Activated CD4-positive, alpha-beta T cell treated with anti-CD3 and anti-CD28 coated beads, Interleukin-2, amount 50 U/mL, for 1 hour (primary cell): ENCODE data around the gene ZC3H12C.

Experiments
- DNase-seq: peaks from one replicate; pipeline ENCODE4 v3.0.0-alpha.2; 2020

Gene ZC3H12C

GRCh38 chr11:110100476-110101240 is 7.5 kb downstream of the ZC3H12C start:
- no peak for DNase-seq

GRCh38 chr11:110106713-110107274 is 13.6 kb downstream of the ZC3H12C start:
- no peak for DNase-seq

GRCh38 chr11:110110854-110111253 is 17.7 kb downstream of the ZC3H12C start:
- DNase-seq, result no peak

- no peak for DNase-seq
Measured at GRCh38 chr11:110112457-110112856, 19.3 kb downstream of the ZC3H12C start.

GRCh38 chr11:110113505-110113904 is 20.3 kb downstream of the ZC3H12C start:
- no peak for DNase-seq

- DNase-seq, result no peak
Measured at GRCh38 chr11:110113973-110114372, 20.8 kb downstream of the ZC3H12C start.

- no peak for DNase-seq
Measured at GRCh38 chr11:110119317-110119716, 26.1 kb downstream of the ZC3H12C start.

GRCh38 chr11:110121204-110121603 is 28.0 kb downstream of the ZC3H12C start:
- DNase-seq, result no peak

- DNase-seq, result no peak
Measured at GRCh38 chr11:110123003-110123402, 29.8 kb downstream of the ZC3H12C start.

GRCh38 chr11:110124605-110125004 is 31.4 kb downstream of the ZC3H12C start:
- no peak for DNase-seq

GRCh38 chr11:110125632-110126031 is 32.4 kb downstream of the ZC3H12C start:
- DNase-seq, result no peak

- DNase-seq, result no peak
Measured at GRCh38 chr11:110126936-110127335, 33.7 kb downstream of the ZC3H12C start.

GRCh38 chr11:110128161-110128560 is 35.0 kb downstream of the ZC3H12C start:
- DNase-seq, result no peak

- no peak for DNase-seq
Measured at GRCh38 chr11:110130642-110131238, 37.5 kb downstream of the ZC3H12C start.

- no peak for DNase-seq
Measured at GRCh38 chr11:110131386-110132123, 38.4 kb downstream of the ZC3H12C start.

- DNase-seq, result no peak
Measured at GRCh38 chr11:110133160-110133559, 40.0 kb downstream of the ZC3H12C start.

GRCh38 chr11:110134110-110134509 is 40.9 kb downstream of the ZC3H12C start:
- DNase-seq, result no peak

- no peak for DNase-seq
Measured at GRCh38 chr11:110141812-110142211, 48.6 kb downstream of the ZC3H12C start.

GRCh38 chr11:110147962-110148709 is 54.9 kb downstream of the ZC3H12C start:
- no peak for DNase-seq

- DNase-seq, result no peak
Measured at GRCh38 chr11:110148775-110149744, 55.9 kb downstream of the ZC3H12C start.

GRCh38 chr11:110152199-110152598 is 59.0 kb downstream of the ZC3H12C start:
- no peak for DNase-seq

GRCh38 chr11:110153474-110153873 is 60.3 kb downstream of the ZC3H12C start:
- DNase-seq, result no peak
